ENCODE data around the gene SLC25A53. TPM values are rescaled to one million over a fixed set of nuclear protein-coding genes. Genes with fewer than 3 reads are reported as not detected.
A peak's percentile ranks its signal among the peaks of the same experiment; 100 is the strongest.

SLC25A53 gene
- total and polyA plus RNA-seq, 7 experiments from 2014 or later: 5.6 to 18.9 (median 10.2) TPM

- Histone ChIP-seq H3K4me3 (ENCODE audit: low read length) (no peak overlapping the region), H3K4me1 (ENCODE audit: control insufficient read depth in 2 of 2, insufficient read depth in 2 of 2, low read length in 2 of 2) (peaks cover 0 to 6% of the 10 kb centered on the region in 2 donors), H3K27me3 (ENCODE audit: control insufficient read depth in 2 of 2, insufficient read depth in 2 of 2, low read length in 2 of 2) (no peaks in the 10 kb centered on the region), H3K36me3 (ENCODE audit: control insufficient read depth in 2 of 3, insufficient read depth in 3 of 3, low read length in 3 of 3) (no peaks in the 10 kb centered on the region), H3K27ac (ENCODE audit: low read depth, low read length) (no peak overlapping the region), H3K9me3 (ENCODE audit: control insufficient read depth in 2 of 3, low read length in 3 of 3) (no peaks in the 10 kb centered on the region)
- Mint-ChIP-seq H3K27me3 (no peaks in the 10 kb centered on the region), H3K4me1 (peaks cover 13 to 31% (median 21%) of the 10 kb centered on the region in 7 donors), H3K9me3 (peaks cover 0 to 2% (median 0%) of the 10 kb centered on the region in 11 donors), H3K27ac (no peak overlapping the region), H3K36me3 (peaks cover 0 to 5% (median 0%) of the 10 kb centered on the region in 5 donors), H3K4me3 (peak overlapping the region in 1 of 10 donors; percentile 25)
- ChIA-PET POLR2A (no interaction called here), CTCF (interaction anchor here (1.2 to 2.2 kb wide), 3 partner anchors 37 to 45 kb away, joined by 4 to 22 read pairs (median 13); no protein-coding TSS in a partner anchor)
- intact Hi-C loops (cut with micrococcal nuclease): loop anchor here (1.0 to 5.0 kb wide), 4 partner anchors 23 to 291 kb away; no protein-coding TSS in a partner anchor
- ATAC-seq: peak; percentile 81
- peak in 8 of 9 donors; percentile 28 to 62 (median 49) for DNase-seq
Observed at GRCh38 chrX:104136241-104137019, 20.4 kb downstream of the SLC25A53 start.

GRCh38 chrX:104135677-104136076, 21.1 kb downstream of the SLC25A53 start:
- ATAC-seq (no peak), DNase-seq (no peak)
- no peaks in the 10 kb centered on the region for H3K9me3 ChIP-seq (ENCODE audit: control insufficient read depth in 2 of 3, low read length in 3 of 3)
- peak overlapping the region in 2 of 9 donors; percentile 33 to 53 for H3K27ac Mint-ChIP-seq
- intact Hi-C loops (cut with micrococcal nuclease): loop anchor here (1.0 to 5.0 kb wide), 4 partner anchors 22 to 290 kb away; no protein-coding TSS in a partner anchor
- peaks cover 0 to 6% of the 10 kb centered on the region in 2 donors for H3K4me1 ChIP-seq (ENCODE audit: control insufficient read depth in 2 of 2, insufficient read depth in 2 of 2, low read length in 2 of 2)
- ChIA-PET CTCF (interaction anchor here (0.7 to 2.2 kb wide), 3 partner anchors 25 to 44 kb away, joined by 3 to 22 read pairs (median 4); no protein-coding TSS in a partner anchor), POLR2A (no interaction called here)
- H3K9me3 Mint-ChIP-seq: peaks cover 0 to 2% (median 0%) of the 10 kb centered on the region in 11 donors
- H3K27me3 ChIP-seq (ENCODE audit: control insufficient read depth in 2 of 2, insufficient read depth in 2 of 2, low read length in 2 of 2): no peaks in the 10 kb centered on the region
- H3K4me3 ChIP-seq (ENCODE audit: low read length): no peak overlapping the region
- H3K4me1 Mint-ChIP-seq: peaks cover 13 to 31% (median 20%) of the 10 kb centered on the region in 7 donors
- peaks cover 0 to 7% (median 0%) of the 10 kb centered on the region in 3 experiments for H3K36me3 ChIP-seq (ENCODE audit: control insufficient read depth in 2 of 3, insufficient read depth in 3 of 3, low read length in 3 of 3)
- peak overlapping the region in 1 of 10 donors; percentile 42 for H3K4me3 Mint-ChIP-seq
- no peaks in the 10 kb centered on the region for H3K27me3 Mint-ChIP-seq
- no peak overlapping the region for H3K27ac ChIP-seq (ENCODE audit: low read depth, low read length)
- peaks cover 0 to 8% (median under 1%) of the 10 kb centered on the region in 5 donors for H3K36me3 Mint-ChIP-seq

- Histone ChIP-seq H3K4me1 (ENCODE audit: control insufficient read depth in 2 of 2, insufficient read depth in 2 of 2, low read length in 2 of 2) (peaks cover 0 to 6% of the 10 kb centered on the region in 2 donors), H3K27ac (ENCODE audit: low read depth, low read length) (no peak overlapping the region), H3K9me3 (ENCODE audit: control insufficient read depth in 2 of 3, low read length in 3 of 3) (no peaks in the 10 kb centered on the region), H3K4me3 (ENCODE audit: low read length) (no peak overlapping the region), H3K27me3 (ENCODE audit: control insufficient read depth in 2 of 2, insufficient read depth in 2 of 2, low read length in 2 of 2) (no peaks in the 10 kb centered on the region), H3K36me3 (ENCODE audit: control insufficient read depth in 2 of 3, insufficient read depth in 3 of 3, low read length in 3 of 3) (peaks cover 0 to 15% (median 0%) of the 10 kb centered on the region in 3 experiments)
- peaks cover 0 to 11% (median 4%) of the 10 kb centered on the region in 5 donors for H3K36me3 Mint-ChIP-seq
- ATAC-seq (no peak), DNase-seq (no peak)
- H3K27ac Mint-ChIP-seq: peak overlapping the region in 3 of 9 donors; percentile 13 to 76 (median 68)
- H3K4me1 Mint-ChIP-seq: peaks cover 13 to 31% (median 21%) of the 10 kb centered on the region in 7 donors
- intact Hi-C loops (cut with micrococcal nuclease): loop anchor here in 1 of 2 donors (5.0 kb wide), 1 partner anchor 217 kb away; no protein-coding TSS in a partner anchor
- H3K27me3 Mint-ChIP-seq: no peaks in the 10 kb centered on the region
- CTCF ChIA-PET: interaction anchor here (0.7 to 2.2 kb wide), 2 partner anchors 24 to 35 kb away, joined by 3 to 22 read pairs; no protein-coding TSS in a partner anchor
- H3K9me3 Mint-ChIP-seq: peaks cover 0 to 2% (median 0%) of the 10 kb centered on the region in 11 donors
- H3K4me3 Mint-ChIP-seq: peak overlapping the region in 1 of 10 donors; percentile 4
- POLR2A ChIA-PET: no interaction called here
Observed at GRCh38 chrX:104134583-104135261, 22.1 kb downstream of the SLC25A53 start.

- Histone ChIP-seq H3K4me1 (ENCODE audit: control insufficient read depth in 2 of 2, insufficient read depth in 2 of 2, low read length in 2 of 2) (peaks cover 0 to 6% of the 10 kb centered on the region in 2 donors), H3K9me3 (ENCODE audit: control insufficient read depth in 2 of 3, low read length in 3 of 3) (no peaks in the 10 kb centered on the region), H3K4me3 (ENCODE audit: low read length) (no peak overlapping the region), H3K36me3 (ENCODE audit: control insufficient read depth in 2 of 3, insufficient read depth in 3 of 3, low read length in 3 of 3) (peaks cover 0 to 18% (median 0%) of the 10 kb centered on the region in 3 experiments), H3K27me3 (ENCODE audit: control insufficient read depth in 2 of 2, insufficient read depth in 2 of 2, low read length in 2 of 2) (no peaks in the 10 kb centered on the region), H3K27ac (ENCODE audit: low read depth, low read length) (no peak overlapping the region)
- ATAC-seq: no peak
- no peaks in the 10 kb centered on the region for H3K27me3 Mint-ChIP-seq
- no peaks in the 10 kb centered on the region for H3K9me3 Mint-ChIP-seq
- ChIA-PET POLR2A (no interaction called here), CTCF (interaction anchor here (1.0 to 1.4 kb wide), 2 partner anchors 17 to 213 kb away, joined by 3 read pairs; no protein-coding TSS in a partner anchor)
- no peak overlapping the region for H3K4me3 Mint-ChIP-seq
- no peak for DNase-seq
- H3K27ac Mint-ChIP-seq: no peak overlapping the region
- peaks cover 13 to 20% (median 15%) of the 10 kb centered on the region in 7 donors for H3K4me1 Mint-ChIP-seq
- H3K36me3 Mint-ChIP-seq: peaks cover 0 to 16% (median 4%) of the 10 kb centered on the region in 5 donors
- intact Hi-C loops (cut with micrococcal nuclease): no loop called here
Observed at GRCh38 chrX:104130808-104131207, 26.0 kb downstream of the SLC25A53 start.

GRCh38 chrX:104126856-104127255, 30.0 kb downstream of the SLC25A53 start:
- peaks cover 4 to 10% of the 10 kb centered on the region in 2 donors for H3K4me1 ChIP-seq (ENCODE audit: control insufficient read depth in 2 of 2, insufficient read depth in 2 of 2, low read length in 2 of 2)

GRCh38 chrX:104122829-104123228, 34.0 kb downstream of the SLC25A53 start:
- intact Hi-C loops (cut with micrococcal nuclease): loop anchor here in 1 of 2 donors (1.0 kb wide), 1 partner anchor 10 kb away; no protein-coding TSS in a partner anchor
- H3K27me3 Mint-ChIP-seq: no peaks in the 10 kb centered on the region
- ATAC-seq (peak; percentile 81), DNase-seq (peak in 3 of 9 donors; percentile 30 to 46 (median 37))
- H3K4me3 Mint-ChIP-seq: peak overlapping the region; percentile 1 to 73 (median 60)
- ChIA-PET POLR2A (interaction anchor here (0.7 to 1.5 kb wide), 4 partner anchors 9 to 204 kb away, joined by 3 to 9 read pairs (median 6); partner anchors contain the start of gene SLC25A53), CTCF (interaction anchor here (0.7 to 1.5 kb wide), 3 partner anchors 10 to 24 kb away, joined by 3 to 5 read pairs (median 3); no protein-coding TSS in a partner anchor)
- Histone ChIP-seq H3K4me3 (ENCODE audit: low read length) (no peak overlapping the region), H3K27ac (ENCODE audit: low read depth, low read length) (no peak overlapping the region), H3K36me3 (ENCODE audit: control insufficient read depth in 2 of 3, insufficient read depth in 3 of 3, low read length in 3 of 3) (no peaks in the 10 kb centered on the region), H3K27me3 (ENCODE audit: control insufficient read depth in 2 of 2, insufficient read depth in 2 of 2, low read length in 2 of 2) (no peaks in the 10 kb centered on the region), H3K4me1 (ENCODE audit: control insufficient read depth in 2 of 2, insufficient read depth in 2 of 2, low read length in 2 of 2) (peaks cover 4 to 10% of the 10 kb centered on the region in 2 donors), H3K9me3 (ENCODE audit: control insufficient read depth in 2 of 3, low read length in 3 of 3) (no peaks in the 10 kb centered on the region)
- no peaks in the 10 kb centered on the region for H3K9me3 Mint-ChIP-seq
- H3K36me3 Mint-ChIP-seq: no peaks in the 10 kb centered on the region
- H3K27ac Mint-ChIP-seq: peak overlapping the region; percentile 19 to 93 (median 84)
- H3K4me1 Mint-ChIP-seq: peaks cover 5 to 39% (median 22%) of the 10 kb centered on the region in 7 donors

More at GRCh38 chrX:104126856-104127255, 30.0 kb downstream of the SLC25A53 start:
- Histone ChIP-seq H3K9me3 (ENCODE audit: control insufficient read depth in 2 of 3, low read length in 3 of 3) (no peaks in the 10 kb centered on the region), H3K27ac (ENCODE audit: low read depth, low read length) (no peak overlapping the region), H3K27me3 (ENCODE audit: control insufficient read depth in 2 of 2, insufficient read depth in 2 of 2, low read length in 2 of 2) (no peaks in the 10 kb centered on the region), H3K4me3 (ENCODE audit: low read length) (no peak overlapping the region), H3K36me3 (ENCODE audit: control insufficient read depth in 2 of 3, insufficient read depth in 3 of 3, low read length in 3 of 3) (peaks cover 0 to 18% (median 0%) of the 10 kb centered on the region in 3 experiments)
- peaks cover 0 to 15% (median 4%) of the 10 kb centered on the region in 5 donors for H3K36me3 Mint-ChIP-seq
- no peak overlapping the region for H3K27ac Mint-ChIP-seq
- CTCF ChIA-PET: no interaction called here
- intact Hi-C loops (cut with micrococcal nuclease): no loop called here
- ATAC-seq: no peak
- peaks cover 5 to 27% (median 22%) of the 10 kb centered on the region in 7 donors for H3K4me1 Mint-ChIP-seq
- no peaks in the 10 kb centered on the region for H3K9me3 Mint-ChIP-seq
- H3K27me3 Mint-ChIP-seq: no peaks in the 10 kb centered on the region
- DNase-seq: no peak
- H3K4me3 Mint-ChIP-seq: no peak overlapping the region
- POLR2A ChIA-PET: no interaction called here

Measured in naive thymus-derived CD4-positive, alpha-beta T cell (primary cell).